Stimulated activated effector memory CD8-positive, alpha-beta T cell treated with anti-CD3 and anti-CD28 coated beads, Interleukin-12 subunit alpha, Interleukin-12 subunit beta, amount 100 ng/mL, for 72 hours (primary cell): ENCODE measurements around the gene DVL1.

ENCODE experiments used
- ATAC-seq: fragments of 150-1000 bp; cut with Tn5 transposase; 2 replicates; pipeline ENCODE4 v1.10.0; 2021
- DNase-seq, 2 donors: peaks; one replicate each; pipeline ENCODE4 v3.0.0; 2021 to 2022; ENCODE audit warnings: low spot score in 2 of 2
- H3K27ac Mint-ChIP-seq: one replicate; pipeline ENCODE4 v1.8.0; 2022; ENCODE audit warnings: mild to moderate bottlenecking, mixed read lengths
- H3K36me3 Mint-ChIP-seq: one replicate; pipeline ENCODE4 v1.8.0; 2022; ENCODE audit warnings: mild to moderate bottlenecking, mixed read lengths
- H3K4me1 Mint-ChIP-seq: one replicate; pipeline ENCODE4 v1.8.0; 2022; ENCODE audit warnings: mixed read lengths
- H3K4me3 Mint-ChIP-seq: one replicate; pipeline ENCODE4 v1.8.0; 2022; ENCODE audit warnings: mild to moderate bottlenecking, mixed read lengths
- H3K9me3 Mint-ChIP-seq: one replicate; pipeline ENCODE4 v1.8.0; 2022; ENCODE audit warnings: mixed read lengths

Gene DVL1

DNA sequence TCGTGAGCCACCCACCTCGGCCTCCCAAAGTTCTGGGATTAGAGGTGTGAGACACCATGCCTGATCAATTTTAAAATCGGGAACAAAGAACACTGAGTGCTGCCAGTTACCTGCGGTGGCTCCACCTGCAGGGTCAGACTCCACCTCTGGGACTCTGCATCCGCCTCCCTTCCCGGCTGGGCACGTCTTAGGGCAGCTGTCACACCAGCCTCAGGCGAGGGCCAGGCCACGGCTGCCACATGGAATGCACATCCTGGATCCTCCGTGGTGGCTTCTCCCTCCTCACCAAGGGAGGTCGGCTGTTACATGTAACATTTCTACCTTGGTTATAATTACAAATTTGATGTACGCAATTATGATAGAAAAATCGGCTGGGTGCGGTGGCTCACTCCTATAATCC lies 15.0 kb upstream of the DVL1 start:
- no peak for ATAC-seq
- H3K4me1 Mint-ChIP-seq = no peaks in the 10 kb centered on the region
- no peak for DNase-seq
- no peak overlapping the region for H3K4me3 Mint-ChIP-seq
- no peaks in the 10 kb centered on the region for H3K9me3 Mint-ChIP-seq
- H3K27ac Mint-ChIP-seq = no peak overlapping the region
- H3K36me3 Mint-ChIP-seq = no peaks in the 10 kb centered on the region

DNA sequence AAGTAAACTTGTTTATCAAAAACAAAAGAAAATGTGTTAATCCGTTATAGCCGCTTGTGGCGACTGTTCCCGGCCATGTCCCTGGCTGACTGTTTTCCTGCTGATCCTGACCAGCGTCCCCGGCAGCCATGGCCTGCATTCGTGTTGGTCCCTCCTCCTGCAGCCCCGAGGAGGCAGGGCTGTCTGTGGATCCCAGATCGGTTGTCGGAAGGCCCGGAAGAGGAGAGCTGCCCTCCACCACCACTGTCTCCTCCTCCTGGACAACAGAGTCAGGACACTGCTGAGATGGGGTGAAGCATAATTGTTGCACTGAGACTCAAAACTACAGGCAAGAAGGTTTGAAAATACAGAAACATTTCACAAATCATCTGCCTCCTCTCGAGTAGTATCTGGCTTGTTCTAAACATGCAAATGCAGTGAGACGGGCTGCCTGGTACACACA lies 12.8 kb upstream of the DVL1 start:
- H3K27ac Mint-ChIP-seq = no peak overlapping the region

GRCh38 chr1:1361233-1361981 lies 12.2 kb upstream of the DVL1 start:
- no peak for DNase-seq
- H3K9me3 Mint-ChIP-seq = no peaks in the 10 kb centered on the region
- H3K4me1 Mint-ChIP-seq = peaks cover 5% of the 10 kb centered on the region
- no peak overlapping the region for H3K27ac Mint-ChIP-seq
- H3K36me3 Mint-ChIP-seq = no peaks in the 10 kb centered on the region
- no peak overlapping the region for H3K4me3 Mint-ChIP-seq
- ATAC-seq = no peak

More for the DNA sequence above, 12.8 kb upstream of the DVL1 start:
- Mint-ChIP-seq H3K36me3 (no peaks in the 10 kb centered on the region), H3K4me1 (peaks cover 5% of the 10 kb centered on the region), H3K4me3 (no peak overlapping the region), H3K9me3 (no peaks in the 10 kb centered on the region)
- ATAC-seq (no peak), DNase-seq (no peak)

DNA sequence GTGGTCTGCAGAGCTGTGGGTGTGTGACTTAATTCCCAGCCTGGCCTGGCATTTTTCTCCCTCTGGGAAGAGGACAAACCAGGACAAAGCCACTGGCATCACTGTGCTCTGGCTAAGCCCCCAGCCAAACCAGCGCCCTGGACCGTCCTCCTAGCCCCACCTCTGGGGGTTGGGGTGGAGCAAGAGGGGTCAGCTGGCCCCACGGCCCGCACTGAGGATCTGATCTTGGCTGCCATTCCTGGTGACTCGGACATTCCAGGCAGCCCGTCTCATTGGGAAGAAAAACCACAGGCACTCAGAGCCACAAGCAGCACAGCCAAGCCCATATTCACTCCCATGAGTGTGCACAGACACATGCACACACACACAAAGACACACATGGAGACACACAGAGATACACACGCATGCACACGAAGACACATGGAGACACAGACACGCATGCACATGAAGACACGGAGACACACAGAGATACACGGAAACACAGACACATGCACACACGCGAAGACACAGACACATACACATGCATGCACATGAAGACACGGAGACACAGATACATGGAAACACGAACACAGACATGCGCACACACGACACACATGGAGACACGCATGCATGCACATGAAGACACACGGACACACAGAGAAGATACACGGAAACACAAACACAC lies 11.4 kb upstream of the DVL1 start:
- H3K9me3 Mint-ChIP-seq = no peaks in the 10 kb centered on the region
- ATAC-seq = no peak
- no peak for DNase-seq
- no peak overlapping the region for H3K27ac Mint-ChIP-seq
- H3K36me3 Mint-ChIP-seq = no peaks in the 10 kb centered on the region
- peaks cover 5% of the 10 kb centered on the region for H3K4me1 Mint-ChIP-seq
- no peak overlapping the region for H3K4me3 Mint-ChIP-seq

DNA sequence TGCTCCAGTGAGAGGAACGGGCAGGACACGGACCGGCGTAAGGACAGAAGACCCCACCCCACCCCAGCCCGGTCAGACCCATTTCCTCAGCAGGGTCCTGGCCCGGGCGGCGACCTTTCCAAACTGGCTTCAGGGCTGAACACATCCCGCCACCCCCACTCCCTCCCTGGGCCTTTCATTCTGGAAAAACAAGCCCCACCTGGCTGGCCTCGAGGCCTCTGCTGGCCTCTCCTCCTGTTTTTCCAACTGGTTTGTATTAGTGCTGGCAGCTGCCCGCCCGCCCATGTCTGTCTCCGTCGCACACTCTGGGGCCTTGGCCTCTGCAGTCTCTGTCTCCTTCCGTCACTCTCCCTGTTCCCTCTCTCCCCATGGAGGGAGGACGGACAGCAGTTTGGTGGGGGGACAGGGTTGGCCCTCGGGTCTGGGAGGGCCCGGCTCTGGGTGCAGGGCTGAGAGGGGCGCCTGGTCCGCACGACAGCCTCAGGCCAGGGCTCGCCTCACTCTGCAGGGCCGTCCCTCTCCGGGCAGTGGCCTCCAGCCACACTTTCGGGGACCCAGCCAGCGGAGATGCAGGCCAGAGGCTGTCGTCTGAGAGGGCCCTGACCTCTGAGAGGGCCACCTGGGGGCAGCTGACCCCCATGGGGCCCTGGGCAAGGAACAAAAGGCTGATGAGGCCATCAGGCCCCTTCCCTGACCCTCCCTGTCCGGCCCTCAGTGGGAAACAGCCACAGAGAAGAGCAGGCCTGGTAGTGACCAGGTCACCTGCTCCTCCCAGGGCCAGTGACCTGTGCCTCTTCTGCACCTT lies 10.6 kb upstream of the DVL1 start:
- Mint-ChIP-seq H3K9me3 (no peaks in the 10 kb centered on the region), H3K4me3 (no peak overlapping the region), H3K36me3 (no peaks in the 10 kb centered on the region), H3K27ac (no peak overlapping the region), H3K4me1 (peaks cover 5% of the 10 kb centered on the region)
- DNase-seq = no peak
- ATAC-seq = no peak

- H3K4me3 Mint-ChIP-seq = no peak overlapping the region
- H3K9me3 Mint-ChIP-seq = no peaks in the 10 kb centered on the region
- DNase-seq (no peak), ATAC-seq (peak; percentile 27)
- H3K4me1 Mint-ChIP-seq = peaks cover 5% of the 10 kb centered on the region
- no peaks in the 10 kb centered on the region for H3K36me3 Mint-ChIP-seq
- H3K27ac Mint-ChIP-seq = no peak overlapping the region
Measured at GRCh38 chr1:1359308-1359663, 10.1 kb upstream of the DVL1 start.

DNA sequence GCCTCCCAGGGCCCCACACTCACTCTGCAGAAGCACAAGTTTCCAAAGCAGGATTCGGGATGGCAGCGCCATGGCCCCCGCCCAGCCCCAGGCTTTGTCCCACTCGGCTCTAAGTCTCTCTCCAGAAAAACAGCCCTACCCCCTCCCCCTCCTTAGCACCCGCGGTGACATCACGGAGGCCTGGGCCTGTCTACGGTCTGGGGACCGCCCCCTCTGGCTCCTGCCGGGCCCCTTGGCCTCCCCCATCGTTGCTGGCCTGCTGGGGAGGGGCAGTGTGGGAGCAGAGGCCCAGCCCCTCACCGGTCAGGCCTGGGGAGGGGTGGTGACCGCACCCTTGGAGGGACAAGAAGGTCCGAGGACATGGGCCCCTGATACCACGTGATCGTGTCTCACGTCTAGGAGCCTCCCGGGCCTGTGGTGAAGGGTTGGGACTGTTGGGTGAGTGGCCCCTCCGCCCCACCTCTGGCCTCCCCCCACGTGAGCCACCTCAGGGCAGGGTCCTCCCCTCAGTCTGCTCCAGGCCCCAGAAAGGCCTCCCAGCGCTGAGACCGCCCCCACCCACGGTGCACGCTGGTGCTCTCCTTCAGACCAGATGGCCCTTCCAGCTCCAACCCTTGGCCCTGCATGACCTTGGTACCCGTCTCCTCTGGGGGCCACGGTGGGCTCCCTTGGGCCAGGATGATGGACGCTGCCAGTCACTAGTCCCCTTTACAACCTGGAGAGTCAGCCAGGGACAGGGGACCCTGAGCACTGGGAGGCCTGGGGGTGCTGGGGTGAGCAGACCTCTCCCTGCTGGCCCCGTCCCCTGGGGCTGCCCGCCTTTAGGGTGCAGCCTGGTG lies 9.4 kb upstream of the DVL1 start, which contains the start of gene MXRA8:
Gene MXRA8 (minus strand): TSS at position 123 of the 839 bp plus-strand sequence. CDS start 51 bp downstream, at position 72.
- Mint-ChIP-seq H3K36me3 (no peaks in the 10 kb centered on the region), H3K9me3 (no peaks in the 10 kb centered on the region), H3K4me1 (peaks cover 5% of the 10 kb centered on the region), H3K4me3 (no peak within 1 kb of the TSS), H3K27ac (no peak within 1 kb of the TSS)
- DNase-seq (no peak), ATAC-seq (no peak)

DNA sequence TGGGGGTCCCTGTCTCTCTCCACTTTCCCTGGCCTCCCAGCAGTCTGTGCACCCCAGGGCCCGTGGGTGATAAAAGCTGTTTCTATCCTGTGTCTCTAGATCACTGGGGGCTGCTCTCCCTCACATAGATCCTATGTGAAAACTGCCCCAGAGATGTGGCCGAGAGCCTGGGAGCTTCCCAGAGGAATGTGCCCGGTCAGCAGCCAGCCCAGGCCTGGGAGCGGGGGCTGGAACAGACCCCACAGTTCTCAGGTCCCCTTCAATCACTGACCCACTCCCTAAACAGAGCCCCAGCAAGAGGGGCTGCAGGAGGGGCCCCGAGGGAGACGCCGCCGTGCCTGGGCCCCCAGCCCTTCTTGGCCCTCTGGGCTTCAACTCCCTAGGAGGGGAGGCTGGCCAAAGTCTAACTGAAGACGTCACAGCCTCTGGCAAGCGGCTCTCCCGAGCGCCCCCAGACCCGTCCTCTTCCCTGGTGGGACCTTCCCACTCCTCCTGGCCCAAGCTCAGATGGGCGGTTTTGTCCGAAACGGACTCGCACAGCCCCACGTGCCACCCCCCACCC lies 8.7 kb upstream of the DVL1 start:
- Mint-ChIP-seq H3K27ac (no peak overlapping the region), H3K4me3 (no peak overlapping the region), H3K4me1 (peaks cover 5% of the 10 kb centered on the region), H3K9me3 (no peaks in the 10 kb centered on the region), H3K36me3 (no peaks in the 10 kb centered on the region)
- DNase-seq (no peak), ATAC-seq (no peak)

- Mint-ChIP-seq H3K9me3 (no peaks in the 10 kb centered on the region), H3K36me3 (no peaks in the 10 kb centered on the region), H3K27ac (no peak overlapping the region), H3K4me1 (peaks cover 12% of the 10 kb centered on the region), H3K4me3 (no peak overlapping the region)
- DNase-seq = no peak
- peak; percentile 24 for ATAC-seq
Measured at GRCh38 chr1:1356796-1357401, 7.7 kb upstream of the DVL1 start.

- Mint-ChIP-seq H3K36me3 (no peaks in the 10 kb centered on the region), H3K27ac (no peak overlapping the region), H3K4me1 (peaks cover 13% of the 10 kb centered on the region), H3K9me3 (no peaks in the 10 kb centered on the region), H3K4me3 (no peak overlapping the region)
- ATAC-seq (no peak), DNase-seq (no peak)
Measured at GRCh38 chr1:1356166-1356795, 7.1 kb upstream of the DVL1 start.

- H3K4me3 Mint-ChIP-seq = no peak overlapping the region
- no peaks in the 10 kb centered on the region for H3K36me3 Mint-ChIP-seq
Measured at GRCh38 chr1:1355416-1355815, 6.2 kb upstream of the DVL1 start.

GRCh38 chr1:1354271-1355247 lies 5.3 kb upstream of the DVL1 start:
- DNase-seq = no peak
- no peak for ATAC-seq
- peak overlapping the region; percentile 18 for H3K4me3 Mint-ChIP-seq

More at GRCh38 chr1:1355416-1355815, 6.2 kb upstream of the DVL1 start:
- no peak overlapping the region for H3K27ac Mint-ChIP-seq
- H3K4me1 Mint-ChIP-seq = peaks cover 13% of the 10 kb centered on the region
- H3K9me3 Mint-ChIP-seq = no peaks in the 10 kb centered on the region
- ATAC-seq = peak; percentile 42
- DNase-seq = no peak

More at GRCh38 chr1:1354271-1355247, 5.3 kb upstream of the DVL1 start:
- Mint-ChIP-seq H3K36me3 (no peaks in the 10 kb centered on the region), H3K4me1 (peaks cover 13% of the 10 kb centered on the region), H3K27ac (no peak overlapping the region), H3K9me3 (no peaks in the 10 kb centered on the region)
